ENCODE results near the gene RGS10. TPM values are rescaled to one million over a fixed set of nuclear protein-coding genes. Genes with fewer than 3 reads are reported as not detected.
A peak's percentile ranks its signal among the peaks of the same experiment; 100 is the strongest.

Gene RGS10
- total RNA-seq, 1 donor from 2014 or later, result 31.0 TPM

GRCh38 chr10:119505588-119506315 lies 36.8 kb downstream of the RGS10 start:
- TF ChIP-seq CTCF (IDR thresholded peaks at IDR 0.05), result no peak
- no peaks in the 10 kb centered on the region for H3K4me1 ChIP-seq
- DNase-seq, result no peak

DNA sequence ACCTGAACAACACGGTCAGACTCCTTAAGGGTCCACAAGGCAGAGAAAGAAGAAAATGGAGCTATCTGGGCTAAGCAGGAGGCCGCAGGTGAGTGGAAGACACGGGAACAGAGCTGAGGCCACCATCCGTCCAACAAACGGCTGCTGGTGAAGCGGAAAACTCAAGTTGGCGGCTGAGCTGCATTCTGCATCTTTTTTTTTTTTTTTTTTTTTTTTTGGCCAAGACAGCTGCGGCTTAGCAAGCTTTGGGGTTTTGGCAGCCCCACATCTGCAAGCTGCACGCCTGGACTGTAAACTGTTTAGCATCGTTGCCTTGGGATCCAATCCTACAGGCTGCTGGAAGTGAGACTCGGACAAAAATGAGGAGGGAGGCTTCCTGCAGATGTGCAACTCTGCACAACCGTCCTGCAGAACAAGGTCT lies 37.4 kb downstream of the RGS10 start:
- Histone ChIP-seq H3K9me3 (no peaks in the 10 kb centered on the region), H3K4me3 (no peak overlapping the region), H3K4me1 (no peaks in the 10 kb centered on the region), H3K36me3 (no peaks in the 10 kb centered on the region), H3K27ac (no peak overlapping the region), H3K27me3 (no peaks in the 10 kb centered on the region)
- ATAC-seq, result no peak
- no peak for DNase-seq
- no peak for TF ChIP-seq CTCF (IDR thresholded peaks at IDR 0.05)
- intact Hi-C loops (cut with DNase I), result no loop called here

More at GRCh38 chr10:119505588-119506315, 36.8 kb downstream of the RGS10 start:
- intact Hi-C loops (cut with DNase I), result no loop called here
- H3K36me3 ChIP-seq, result no peaks in the 10 kb centered on the region
- no peak overlapping the region for H3K4me3 ChIP-seq
- ATAC-seq, result no peak
- H3K9me3 ChIP-seq, result no peaks in the 10 kb centered on the region
- no peak overlapping the region for H3K27ac ChIP-seq
- no peaks in the 10 kb centered on the region for H3K27me3 ChIP-seq

GRCh38 chr10:119504651-119505050 lies 37.9 kb downstream of the RGS10 start:
- TF ChIP-seq CTCF (IDR thresholded peaks at IDR 0.05), result no peak
- DNase-seq (no peak), ATAC-seq (no peak)
- H3K4me1 ChIP-seq, result no peaks in the 10 kb centered on the region
- H3K9me3 ChIP-seq, result no peaks in the 10 kb centered on the region
- intact Hi-C loops (cut with DNase I), result no loop called here
- no peaks in the 10 kb centered on the region for H3K27me3 ChIP-seq
- H3K27ac ChIP-seq, result no peak overlapping the region
- H3K4me3 ChIP-seq, result no peak overlapping the region
- no peaks in the 10 kb centered on the region for H3K36me3 ChIP-seq

- H3K4me1 ChIP-seq, result no peaks in the 10 kb centered on the region
- ATAC-seq, result no peak
- H3K27ac ChIP-seq, result no peak overlapping the region
- H3K9me3 ChIP-seq, result no peaks in the 10 kb centered on the region
- no peak for TF ChIP-seq CTCF (IDR thresholded peaks at IDR 0.05)
- no peaks in the 10 kb centered on the region for H3K36me3 ChIP-seq
- DNase-seq, result no peak
- H3K27me3 ChIP-seq, result no peaks in the 10 kb centered on the region
- intact Hi-C loops (cut with DNase I), result no loop called here
- no peak overlapping the region for H3K4me3 ChIP-seq
These were observed 38.7 kb downstream of the RGS10 start for GRCh38 chr10:119503821-119504220.

DNA sequence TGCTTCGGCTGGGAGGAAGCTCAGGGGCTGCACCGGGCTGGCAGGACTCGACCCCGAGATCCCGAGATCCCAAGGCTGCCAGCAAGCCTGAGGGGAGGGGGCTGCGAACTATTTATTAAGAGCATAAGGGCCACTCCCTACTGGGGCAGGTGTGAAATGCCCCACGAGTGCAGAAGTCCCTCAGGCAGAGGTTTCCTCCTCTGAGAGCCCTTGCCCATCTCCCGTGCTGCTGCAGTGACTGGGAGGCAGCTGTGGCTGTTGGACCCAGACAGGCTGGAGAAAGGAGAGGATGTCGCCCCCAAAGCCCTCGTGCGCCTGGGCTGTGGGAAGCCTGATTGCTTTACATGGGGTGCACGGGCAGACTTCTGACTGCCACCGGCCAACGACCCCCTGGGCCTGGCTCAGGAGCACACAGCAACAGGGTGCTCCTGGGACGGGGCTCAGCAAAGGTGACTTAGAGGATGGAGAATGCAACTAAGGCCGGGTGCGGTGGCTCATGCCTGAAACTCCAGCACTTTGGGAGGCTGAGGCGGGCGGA lies 39.8 kb downstream of the RGS10 start:
- H3K4me3 ChIP-seq, result no peak overlapping the region
- H3K9me3 ChIP-seq, result no peaks in the 10 kb centered on the region

More for the DNA sequence above, 39.8 kb downstream of the RGS10 start:
- no peak for ATAC-seq
- intact Hi-C loops (cut with DNase I), result no loop called here
- TF ChIP-seq CTCF (IDR thresholded peaks at IDR 0.05), result no peak
- no peaks in the 10 kb centered on the region for H3K27me3 ChIP-seq
- H3K27ac ChIP-seq, result peak overlapping the region; percentile 24
- H3K4me1 ChIP-seq, result no peaks in the 10 kb centered on the region
- H3K36me3 ChIP-seq, result no peaks in the 10 kb centered on the region
- DNase-seq, result no peak

All from upper lobe of right lung (tissue), 1 donor.